Tibial artery (tissue), 4 donors: ENCODE results near the gene PPFIA4.

Experiments used
- DNase-seq, 2 donors: peaks; one replicate each; pipeline ENCODE4 v3.0.0-alpha.2; 2019
- H3K27ac ChIP-seq, 2 donors: fragments of 200-600 bp; sonication (generic) in 1 of 2; 1 replicate in 1 of 2; 2 replicates in 1 of 2; pipeline ENCODE4 v1.5.1; 2018 to 2019; ENCODE audit warnings: mild to moderate bottlenecking in 1 of 2
- H3K27me3 ChIP-seq, 2 donors: fragments of 200-600 bp; sonication (generic) in 1 of 2; one replicate each; pipeline versions ENCODE4 v1.5.1 to v1.6.0; 2016 to 2019
- H3K36me3 ChIP-seq, 3 donors: fragments of 200-600 bp; sonication (generic) in 2 of 3; one replicate each; pipeline ENCODE4 v1.5.1; 2016 to 2019; ENCODE audit warnings: mild to moderate bottlenecking in 2 of 3
- H3K4me1 ChIP-seq, 4 donors: fragments of 200-600 bp; sonication (generic) in 2 of 4; 1 replicate in 3 of 4; 2 replicates in 1 of 4; pipeline ENCODE4 v1.5.1; 2016 to 2019
- H3K4me3 ChIP-seq, 2 donors: fragments of 200-600 bp; sonication (generic) in 1 of 2; 1 replicate in 1 of 2; 2 replicates in 1 of 2; pipeline ENCODE4 v1.5.1; 2018 to 2019; ENCODE audit warnings: mild to moderate bottlenecking in 2 of 2
- H3K9me3 ChIP-seq, 3 donors: fragments of 200-600 bp; sonication (generic) in 1 of 3; one replicate each; pipeline ENCODE4 v1.5.1; 2016 to 2019
- intact Hi-C: fragments of 100-400 bp; cut with DNase I; formaldehyde crosslinking; loops from one replicate; pipeline ENCODE4 v1.15.0; 2023; ENCODE audit warnings: low total_unique reads
- TF ChIP-seq, protein P1 (sequence below), 2 experiments: fragments of 200-600 bp in 1 of 2; fragments of 450-650 bp in 1 of 2; IDR thresholded peaks; one replicate each; pipeline ENCODE4 v1.5.1; 2017 to 2019; ENCODE audit warnings: antibody characterized with exemption in 2 of 2, mild to moderate bottlenecking in 1 of 2, moderate library complexity in 1 of 2

PPFIA4 gene

DNA sequence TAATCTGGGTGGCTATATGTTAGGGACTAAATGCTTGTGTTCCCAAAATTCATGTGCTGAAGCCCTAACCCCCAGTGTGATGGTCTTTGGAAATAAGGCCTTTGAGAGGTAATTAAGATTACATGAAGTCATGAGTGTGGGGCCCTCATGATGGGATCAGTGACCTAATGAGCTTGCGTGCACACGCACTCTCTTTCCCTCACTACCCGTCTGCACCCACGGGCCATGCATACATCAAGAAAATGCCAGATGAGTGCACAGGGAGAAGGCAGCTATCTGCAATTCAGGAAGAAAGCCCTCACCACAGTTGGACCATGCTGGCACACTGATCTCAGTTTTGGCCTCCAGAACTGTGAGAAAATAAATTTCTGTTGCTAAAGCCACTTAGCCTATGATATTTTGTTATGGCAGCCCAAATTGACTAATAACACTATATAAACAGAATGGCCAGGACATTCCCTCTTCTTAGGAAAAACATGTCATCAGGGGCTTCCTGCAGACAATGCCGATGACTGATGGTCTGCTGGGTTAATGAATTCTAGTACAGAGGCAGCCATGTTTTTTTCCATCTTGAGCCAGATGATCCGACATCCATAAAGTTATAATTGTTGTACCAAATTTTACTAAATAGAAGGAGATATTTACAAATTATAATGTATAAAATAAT is 77.7 kb downstream of the PPFIA4 start:
- no peaks in the 10 kb centered on the region for H3K36me3 ChIP-seq
- H3K4me3 ChIP-seq = no peak overlapping the region
- H3K4me1 ChIP-seq = no peaks in the 10 kb centered on the region
- peaks cover 0 to 24% of the 10 kb centered on the region in 2 donors for H3K27me3 ChIP-seq
- H3K27ac ChIP-seq = no peak overlapping the region
- H3K9me3 ChIP-seq = peaks cover 0 to 6% (median 5%) of the 10 kb centered on the region in 3 donors
- TF ChIP-seq, protein P1, sequence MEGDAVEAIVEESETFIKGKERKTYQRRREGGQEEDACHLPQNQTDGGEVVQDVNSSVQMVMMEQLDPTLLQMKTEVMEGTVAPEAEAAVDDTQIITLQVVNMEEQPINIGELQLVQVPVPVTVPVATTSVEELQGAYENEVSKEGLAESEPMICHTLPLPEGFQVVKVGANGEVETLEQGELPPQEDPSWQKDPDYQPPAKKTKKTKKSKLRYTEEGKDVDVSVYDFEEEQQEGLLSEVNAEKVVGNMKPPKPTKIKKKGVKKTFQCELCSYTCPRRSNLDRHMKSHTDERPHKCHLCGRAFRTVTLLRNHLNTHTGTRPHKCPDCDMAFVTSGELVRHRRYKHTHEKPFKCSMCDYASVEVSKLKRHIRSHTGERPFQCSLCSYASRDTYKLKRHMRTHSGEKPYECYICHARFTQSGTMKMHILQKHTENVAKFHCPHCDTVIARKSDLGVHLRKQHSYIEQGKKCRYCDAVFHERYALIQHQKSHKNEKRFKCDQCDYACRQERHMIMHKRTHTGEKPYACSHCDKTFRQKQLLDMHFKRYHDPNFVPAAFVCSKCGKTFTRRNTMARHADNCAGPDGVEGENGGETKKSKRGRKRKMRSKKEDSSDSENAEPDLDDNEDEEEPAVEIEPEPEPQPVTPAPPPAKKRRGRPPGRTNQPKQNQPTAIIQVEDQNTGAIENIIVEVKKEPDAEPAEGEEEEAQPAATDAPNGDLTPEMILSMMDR (IDR thresholded peaks at IDR 0.05) = no peak
- DNase-seq = no peak
- intact Hi-C loops = no loop called here

DNA sequence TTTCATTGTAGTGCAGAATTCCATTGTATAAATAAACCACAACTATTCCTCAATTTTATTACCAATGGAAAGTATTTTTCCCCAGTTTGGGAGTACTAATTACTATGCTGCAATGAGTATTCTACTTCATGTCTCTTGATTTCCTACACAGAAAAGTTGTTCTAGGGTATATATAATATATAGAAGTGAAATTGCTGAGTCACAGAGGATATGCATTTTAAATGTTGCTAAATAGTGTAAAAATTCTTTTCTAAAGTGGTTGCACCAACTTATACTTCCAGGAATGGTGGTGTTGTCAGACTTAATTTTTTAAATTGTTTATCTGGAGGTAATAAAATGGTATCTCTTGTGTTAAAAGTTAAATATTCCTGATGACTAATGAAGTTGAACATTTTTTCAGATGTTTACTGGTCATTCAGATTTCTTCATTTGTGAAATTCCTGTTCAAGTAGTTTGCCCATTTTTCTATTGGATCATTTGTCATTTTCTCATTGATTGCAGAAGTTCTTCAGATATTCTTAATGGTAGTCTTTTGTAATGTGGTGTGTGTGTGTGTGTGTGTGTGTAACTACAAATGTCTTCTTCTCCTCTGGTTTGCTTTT is 78.6 kb downstream of the PPFIA4 start:
- peaks cover 0 to 24% of the 10 kb centered on the region in 2 donors for H3K27me3 ChIP-seq
- no peak overlapping the region for H3K27ac ChIP-seq
- no peak overlapping the region for H3K4me3 ChIP-seq
- H3K4me1 ChIP-seq = no peaks in the 10 kb centered on the region
- no peaks in the 10 kb centered on the region for H3K36me3 ChIP-seq
- H3K9me3 ChIP-seq = peaks cover 0 to 6% (median 5%) of the 10 kb centered on the region in 3 donors
- intact Hi-C loops = no loop called here
- DNase-seq = no peak
- TF ChIP-seq, protein P1 (IDR thresholded peaks at IDR 0.05) = no peak

DNA sequence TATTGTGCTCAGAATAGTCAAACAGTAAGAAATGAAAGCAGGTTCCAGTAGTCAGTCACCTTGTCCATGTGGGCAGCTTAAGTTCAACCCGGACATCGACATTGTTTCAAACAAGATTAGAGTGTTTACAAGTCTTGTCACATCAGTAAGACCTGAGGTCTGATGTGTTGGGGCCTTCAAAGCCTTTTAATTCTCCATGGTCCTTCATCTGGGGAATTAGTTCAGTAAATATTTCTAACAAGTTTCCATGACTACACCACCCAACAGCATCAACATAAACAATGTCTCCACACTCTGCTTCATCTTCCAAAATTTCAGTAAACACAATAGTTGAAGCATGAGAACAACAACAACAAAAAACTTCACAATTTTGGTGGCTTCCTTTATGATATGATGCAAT is 86.2 kb downstream of the PPFIA4 start:
- TF ChIP-seq, protein P1 (IDR thresholded peaks at IDR 0.05) = no peak
- peaks cover 0 to 28% of the 10 kb centered on the region in 2 donors for H3K27me3 ChIP-seq
- DNase-seq = no peak
- intact Hi-C loops = loop anchor here (5.0 kb wide), 1 partner anchor 70 kb away; no protein-coding TSS in a partner anchor
- H3K36me3 ChIP-seq = no peaks in the 10 kb centered on the region
- H3K9me3 ChIP-seq = no peaks in the 10 kb centered on the region
- peaks cover 0 to under 1% (median under 1%) of the 10 kb centered on the region in 4 donors for H3K4me1 ChIP-seq
- no peak overlapping the region for H3K27ac ChIP-seq
- H3K4me3 ChIP-seq = no peak overlapping the region

DNA sequence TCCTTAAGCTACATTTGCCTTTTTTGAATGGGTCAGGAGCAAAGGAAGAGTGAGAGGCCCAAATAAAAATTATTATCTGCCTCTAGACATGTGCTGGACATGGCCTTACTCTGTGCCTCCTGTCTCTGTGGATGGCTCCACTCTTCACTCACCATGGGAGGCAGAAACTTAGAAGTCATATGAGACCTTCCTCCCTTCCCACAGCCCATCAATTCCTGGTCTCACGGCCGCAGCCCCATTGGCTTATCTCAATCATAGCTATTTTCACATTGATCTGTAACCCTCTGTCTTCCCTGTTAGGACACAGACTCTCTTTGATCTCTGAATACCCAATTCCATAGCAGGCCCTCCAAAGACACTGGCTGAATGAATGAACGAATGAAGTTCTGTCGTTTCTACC is 87.0 kb downstream of the PPFIA4 start:
- intact Hi-C loops = loop anchor here (5.0 kb wide), 1 partner anchor 71 kb away; no protein-coding TSS in a partner anchor
- no peak overlapping the region for H3K4me3 ChIP-seq
- TF ChIP-seq, protein P1 (IDR thresholded peaks at IDR 0.05) = no peak
- H3K27ac ChIP-seq = no peak overlapping the region
- H3K4me1 ChIP-seq = peaks cover 0 to 9% (median 4%) of the 10 kb centered on the region in 4 donors
- no peaks in the 10 kb centered on the region for H3K36me3 ChIP-seq
- H3K27me3 ChIP-seq = peaks cover 0 to 30% of the 10 kb centered on the region in 2 donors
- no peak for DNase-seq
- no peaks in the 10 kb centered on the region for H3K9me3 ChIP-seq

DNA sequence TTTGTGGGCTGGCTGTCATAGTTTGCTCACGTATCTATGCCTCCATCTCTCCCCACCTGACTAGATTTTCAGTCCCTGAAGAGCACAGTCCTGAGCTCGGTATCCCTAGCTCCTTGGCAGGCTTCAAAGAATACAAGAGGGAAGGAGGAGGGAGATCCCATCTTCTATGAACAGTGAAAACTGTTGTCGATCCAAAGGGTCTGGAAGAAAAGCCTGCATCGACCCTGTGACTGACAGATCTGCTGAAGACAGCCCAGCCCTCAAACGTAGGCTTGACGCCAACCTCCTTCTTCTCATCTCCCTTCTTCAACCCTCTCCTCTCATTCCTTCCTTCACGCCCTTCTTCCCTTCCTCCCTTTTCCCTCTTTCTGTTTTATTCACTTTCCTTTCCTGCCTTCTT is 87.9 kb downstream of the PPFIA4 start:
- Histone ChIP-seq H3K27ac (no peak overlapping the region), H3K4me3 (no peak overlapping the region), H3K27me3 (peaks cover 0 to 34% of the 10 kb centered on the region in 2 donors), H3K4me1 (peaks cover 0 to 12% (median 5%) of the 10 kb centered on the region in 4 donors), H3K36me3 (no peaks in the 10 kb centered on the region), H3K9me3 (no peaks in the 10 kb centered on the region)
- intact Hi-C loops = loop anchor here (5.0 kb wide), 1 partner anchor 72 kb away; no protein-coding TSS in a partner anchor
- no peak for DNase-seq
- TF ChIP-seq, protein P1 (IDR thresholded peaks at IDR 0.05) = no peak
